HepG2 (cell line): Measurements from ENCODE around the gene CDT1. TPM values are rescaled to one million over a fixed set of nuclear protein-coding genes. Genes with fewer than 3 reads are reported as not detected.

Experiments
- CBX5 ChIP-seq: sonication (generic); formaldehyde crosslinking; IDR thresholded peaks from 2 replicates; pipeline ENCODE4 v1.4.0; 2020; ENCODE audit warnings: missing genetic modification reagents, borderline replicate concordance
- FOXP1 ChIP-seq, 2 experiments: fragments of 450-650 bp in 1 of 2; IDR thresholded peaks; 2 replicates each; pipeline ENCODE4 v1.6.1; 2017 to 2018; ENCODE audit warnings: antibody characterized with exemption in 1 of 2
- PHF8 ChIP-seq: sonication (generic); formaldehyde crosslinking; IDR thresholded peaks from 2 replicates; pipeline ENCODE4 v1.5.0; 2020; ENCODE audit warnings: missing genetic modification reagents
- PRPF4 ChIP-seq: fragments of 200-400 bp; formaldehyde crosslinking; IDR thresholded peaks from 2 replicates; pipeline ENCODE4 v1.6.1; 2016; ENCODE audit warnings: low read length, low read depth; ENCODE audit not compliant: poor library complexity, severe bottlenecking
- RBM22 ChIP-seq: fragments of 200-400 bp; formaldehyde crosslinking; optimal IDR thresholded peaks from 2 replicates; pipeline ENCODE3; 2017; ENCODE audit warnings: mild to moderate bottlenecking, low read length, moderate library complexity
- SALL1 ChIP-seq: sonication (generic); formaldehyde crosslinking; IDR thresholded peaks from 2 replicates; pipeline ENCODE4 v1.8.0; 2022; ENCODE audit warnings: mild to moderate bottlenecking, missing genetic modification reagents
- SRSF1 ChIP-seq: fragments of 200-400 bp; formaldehyde crosslinking; optimal IDR thresholded peaks from 2 replicates; pipeline ENCODE3; 2017; ENCODE audit warnings: mild to moderate bottlenecking, low read depth, low read length, moderate library complexity
- YY1 ChIP-seq: IDR thresholded peaks from 2 replicates; pipeline ENCODE4 v1.6.1; 2011; ENCODE audit warnings: low read length, low read depth, moderate library complexity, mild to moderate bottlenecking; ENCODE audit not compliant: insufficient read depth, insufficient replicate concordance
- ZBTB26 ChIP-seq: IDR thresholded peaks from 2 replicates; pipeline ENCODE4 v1.6.1; 2016; ENCODE audit warnings: missing compliant biosample characterization, missing genetic modification reagents, borderline replicate concordance
- ZFY ChIP-seq: sonication (generic); formaldehyde crosslinking; IDR thresholded peaks from 2 replicates; pipeline ENCODE4 v1.4.0; 2020; ENCODE audit warnings: missing genetic modification reagents
- ZNF251 ChIP-seq: sonication (generic); formaldehyde crosslinking; IDR thresholded peaks from 2 replicates; pipeline ENCODE4 v1.9.0; 2021; ENCODE audit warnings: mild to moderate bottlenecking, missing genetic modification reagents
- ZNF619 ChIP-seq: sonication (generic); formaldehyde crosslinking; IDR thresholded peaks from 2 replicates; pipeline ENCODE4 v1.4.0; 2020; ENCODE audit warnings: mild to moderate bottlenecking, missing genetic modification reagents
- ZNF766 ChIP-seq: sonication (generic); formaldehyde crosslinking; IDR thresholded peaks from 2 replicates; pipeline ENCODE4 v1.5.0; 2020; ENCODE audit warnings: missing genetic modification reagents, borderline replicate concordance
- ZSCAN25 ChIP-seq: sonication (generic); formaldehyde crosslinking; IDR thresholded peaks from 2 replicates; pipeline ENCODE4 v1.8.0; 2022; ENCODE audit warnings: mild to moderate bottlenecking, missing genetic modification reagents
- polyA plus RNA-seq, 8 experiments: library from polyadenylated mRNA; depleted of rRNA in 3 of 8; stranded (reverse) in 7 of 8; unstranded in 1 of 8; fragments of >200 nt; fragmentation: Illumina TruSeq in 4 of 8; extraction: Trizol in 4 of 8; gene quantifications; 2 replicates each; pipeline versions ENCODE4 v1.2.1 to v1.2.3, GENCODE V29; 2011 to 2016; ENCODE audit warnings: low read depth in 4 of 8, missing spikeins in 1 of 8, mixed read lengths in 1 of 8; ENCODE audit not compliant: insufficient read depth in 1 of 8
- total RNA-seq, 5 experiments: library from RNA; depleted of rRNA; stranded (reverse); fragments of >200 nt; fragmentation: Illumina TruSeq; extraction: Trizol; gene quantifications; 2 replicates each; pipeline ENCODE4 v1.2.3, GENCODE V29; 2016; ENCODE audit warnings: low read depth in 1 of 5
- TF ChIP-seq, protein P1 (sequence below): sonication (generic); formaldehyde crosslinking; IDR thresholded peaks from 2 replicates; pipeline ENCODE4 v1.5.1; 2020; ENCODE audit warnings: mild to moderate bottlenecking, missing genetic modification reagents
- TF ChIP-seq, protein P2 (sequence below): sonication (generic); formaldehyde crosslinking; IDR thresholded peaks from 2 replicates; pipeline ENCODE4 v1.5.0; 2020; ENCODE audit warnings: missing genetic modification reagents
- TF ChIP-seq, protein P3 (sequence below): sonication (generic); formaldehyde crosslinking; IDR thresholded peaks from 2 replicates; pipeline ENCODE4; 2020; ENCODE audit warnings: missing genetic modification reagents, mild to moderate bottlenecking, borderline replicate concordance

The CDT1 gene
- total and polyA plus RNA-seq, 2 of the 13 experiments (the other 11 are each of a cell fraction or from before 2014, with no cell fraction given): 23.1 to 23.8 TPM

- TF ChIP-seq YY1 (peak; percentile 32), ZNF766 (no peak), FOXP1 (IDR thresholded peaks at IDR 0.05) (no peak), FOXP1 (CRISPR knock-in tag; IDR thresholded peaks at IDR 0.05) (no peak), RBM22 (no peak), ZFY (CRISPR knock-in tag) (peak; percentile 29; the same call in 1 of the 2 replicates), PRPF4 (peak; percentile 99), SRSF1 (no peak), ZSCAN25 (0 out of 2 replicates have a peak, but pooled peaks have one; percentile 33), ZNF251 (CRISPR knock-in tag) (0 out of 2 replicates have a peak, but pooled peaks have one; percentile 14), ZBTB26 (CRISPR knock-in tag) (0 out of 2 replicates have a peak, but pooled peaks have one; percentile 40), ZNF619 (CRISPR knock-in tag) (peak; percentile 81; the same call in 1 of the 2 replicates), CBX5 (CRISPR knock-in tag) (peak; percentile 80), SALL1 (0 out of 2 replicates have a peak, but pooled peaks have one; percentile 28), PHF8 (CRISPR knock-in tag) (peak; percentile 45; the same call in 1 of the 2 replicates)
- TF ChIP-seq, protein P1, sequence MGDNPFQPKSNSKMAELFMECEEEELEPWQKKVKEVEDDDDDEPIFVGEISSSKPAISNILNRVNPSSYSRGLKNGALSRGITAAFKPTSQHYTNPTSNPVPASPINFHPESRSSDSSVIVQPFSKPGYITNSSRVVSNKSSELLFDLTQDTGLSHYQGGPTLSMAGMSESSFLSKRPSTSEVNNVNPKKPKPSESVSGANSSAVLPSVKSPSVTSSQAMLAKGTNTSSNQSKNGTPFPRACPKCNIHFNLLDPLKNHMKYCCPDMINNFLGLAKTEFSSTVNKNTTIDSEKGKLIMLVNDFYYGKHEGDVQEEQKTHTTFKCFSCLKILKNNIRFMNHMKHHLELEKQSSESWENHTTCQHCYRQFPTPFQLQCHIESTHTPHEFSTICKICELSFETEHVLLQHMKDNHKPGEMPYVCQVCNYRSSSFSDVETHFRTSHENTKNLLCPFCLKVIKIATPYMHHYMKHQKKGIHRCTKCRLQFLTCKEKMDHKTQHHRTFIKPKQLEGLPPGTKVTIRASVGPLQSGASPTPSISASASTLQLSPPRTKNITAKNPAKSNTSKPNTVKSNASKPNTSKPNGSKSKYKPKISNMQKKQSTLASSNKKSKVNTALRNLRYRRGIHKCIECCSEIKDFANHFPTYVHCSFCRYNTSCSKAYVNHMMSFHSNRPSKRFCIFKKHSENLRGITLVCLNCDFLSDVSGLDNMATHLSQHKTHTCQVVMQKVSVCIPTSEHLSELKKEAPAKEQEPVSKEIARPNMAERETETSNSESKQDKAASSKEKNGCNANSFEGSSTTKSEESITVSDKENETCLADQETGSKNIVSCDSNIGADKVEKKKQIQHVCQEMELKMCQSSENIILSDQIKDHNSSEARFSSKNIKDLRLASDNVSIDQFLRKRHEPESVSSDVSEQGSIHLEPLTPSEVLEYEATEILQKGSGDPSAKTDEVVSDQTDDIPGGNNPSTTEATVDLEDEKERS (CRISPR knock-in tag): peak; percentile 88; the same call in 1 of the 2 replicates
- TF ChIP-seq, protein P2, sequence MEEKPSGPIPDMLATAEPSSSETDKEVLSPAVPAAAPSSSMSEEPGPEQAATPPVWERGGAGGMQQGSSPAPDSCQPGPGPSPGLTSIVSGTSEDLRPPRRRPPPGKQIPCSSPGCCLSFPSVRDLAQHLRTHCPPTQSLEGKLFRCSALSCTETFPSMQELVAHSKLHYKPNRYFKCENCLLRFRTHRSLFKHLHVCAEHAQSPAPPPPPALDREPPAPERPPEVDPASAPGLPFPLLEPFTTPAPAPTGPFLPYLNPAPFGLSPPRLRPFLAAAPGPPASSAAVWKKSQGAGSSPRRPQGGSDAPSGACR (CRISPR knock-in tag): no peak
- TF ChIP-seq, protein P3, sequence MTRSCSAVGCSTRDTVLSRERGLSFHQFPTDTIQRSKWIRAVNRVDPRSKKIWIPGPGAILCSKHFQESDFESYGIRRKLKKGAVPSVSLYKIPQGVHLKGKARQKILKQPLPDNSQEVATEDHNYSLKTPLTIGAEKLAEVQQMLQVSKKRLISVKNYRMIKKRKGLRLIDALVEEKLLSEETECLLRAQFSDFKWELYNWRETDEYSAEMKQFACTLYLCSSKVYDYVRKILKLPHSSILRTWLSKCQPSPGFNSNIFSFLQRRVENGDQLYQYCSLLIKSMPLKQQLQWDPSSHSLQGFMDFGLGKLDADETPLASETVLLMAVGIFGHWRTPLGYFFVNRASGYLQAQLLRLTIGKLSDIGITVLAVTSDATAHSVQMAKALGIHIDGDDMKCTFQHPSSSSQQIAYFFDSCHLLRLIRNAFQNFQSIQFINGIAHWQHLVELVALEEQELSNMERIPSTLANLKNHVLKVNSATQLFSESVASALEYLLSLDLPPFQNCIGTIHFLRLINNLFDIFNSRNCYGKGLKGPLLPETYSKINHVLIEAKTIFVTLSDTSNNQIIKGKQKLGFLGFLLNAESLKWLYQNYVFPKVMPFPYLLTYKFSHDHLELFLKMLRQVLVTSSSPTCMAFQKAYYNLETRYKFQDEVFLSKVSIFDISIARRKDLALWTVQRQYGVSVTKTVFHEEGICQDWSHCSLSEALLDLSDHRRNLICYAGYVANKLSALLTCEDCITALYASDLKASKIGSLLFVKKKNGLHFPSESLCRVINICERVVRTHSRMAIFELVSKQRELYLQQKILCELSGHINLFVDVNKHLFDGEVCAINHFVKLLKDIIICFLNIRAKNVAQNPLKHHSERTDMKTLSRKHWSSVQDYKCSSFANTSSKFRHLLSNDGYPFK (CRISPR knock-in tag): peak; percentile 45; the same call in 1 of the 2 replicates
Measured at GRCh38 chr16:88839026-88839529, 35.5 kb downstream of the CDT1 start (continued).
